DND-41 (cell line): Measurements from ENCODE around the gene ZDHHC14.

Source experiments
- EZH2 ChIP-seq: IDR thresholded peaks from 3 replicates; pipeline ENCODE4 v1.6.1; 2012; ENCODE audit warnings: borderline replicate concordance, low read depth, mild to moderate bottlenecking, moderate library complexity, low read length, inconsistent platforms; ENCODE audit not compliant: severe bottlenecking
- TF ChIP-seq, protein P1 (sequence below): IDR thresholded peaks from 2 replicates; pipeline ENCODE4 v1.5.1; 2012; ENCODE audit warnings: borderline replicate concordance, low read length, moderate library complexity, mild to moderate bottlenecking; ENCODE audit not compliant: poor library complexity, severe bottlenecking; ENCODE audit errors: extremely low read depth

DNA sequence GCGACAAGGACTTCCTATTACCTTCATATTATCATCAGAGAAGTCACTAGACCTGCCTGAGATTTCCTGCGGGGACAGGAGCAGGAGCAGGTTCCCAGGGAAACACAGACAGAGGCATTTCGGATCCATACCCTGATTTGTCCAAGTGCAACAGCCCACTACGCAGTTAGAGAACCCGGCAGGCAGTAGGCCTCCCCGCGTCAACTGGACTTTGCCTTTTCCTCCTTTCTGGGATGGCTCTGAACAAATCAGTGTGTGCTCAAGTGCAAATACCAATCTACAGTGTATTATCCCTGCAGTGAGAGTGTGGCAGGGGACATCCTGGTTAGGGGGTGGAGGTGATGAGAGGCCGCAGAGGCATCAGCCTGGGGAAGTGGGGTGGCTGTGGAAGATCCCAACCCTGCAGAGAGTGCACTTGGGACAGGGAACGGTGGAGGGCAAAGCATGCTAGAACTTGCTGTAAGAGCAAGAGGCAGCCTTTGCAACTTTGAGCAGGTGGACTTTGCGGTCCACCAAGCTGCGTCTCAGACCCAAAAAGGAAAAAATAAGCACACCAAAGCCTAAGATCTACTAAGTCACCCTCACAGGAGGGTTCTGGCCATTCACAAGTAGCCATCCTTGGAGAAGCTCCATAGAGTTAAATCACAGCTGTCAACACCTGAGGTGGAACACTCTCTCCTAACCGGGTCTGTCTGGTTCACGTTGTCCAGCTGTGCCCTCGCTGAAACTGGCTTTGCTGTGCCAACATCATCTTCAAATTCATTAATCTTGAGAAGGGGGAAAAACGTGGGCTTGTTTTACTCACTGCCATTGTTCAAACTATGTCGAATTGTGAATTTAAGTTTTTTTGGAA, 159.1 kb downstream of the ZDHHC14 start:
- TF ChIP-seq, protein P1, sequence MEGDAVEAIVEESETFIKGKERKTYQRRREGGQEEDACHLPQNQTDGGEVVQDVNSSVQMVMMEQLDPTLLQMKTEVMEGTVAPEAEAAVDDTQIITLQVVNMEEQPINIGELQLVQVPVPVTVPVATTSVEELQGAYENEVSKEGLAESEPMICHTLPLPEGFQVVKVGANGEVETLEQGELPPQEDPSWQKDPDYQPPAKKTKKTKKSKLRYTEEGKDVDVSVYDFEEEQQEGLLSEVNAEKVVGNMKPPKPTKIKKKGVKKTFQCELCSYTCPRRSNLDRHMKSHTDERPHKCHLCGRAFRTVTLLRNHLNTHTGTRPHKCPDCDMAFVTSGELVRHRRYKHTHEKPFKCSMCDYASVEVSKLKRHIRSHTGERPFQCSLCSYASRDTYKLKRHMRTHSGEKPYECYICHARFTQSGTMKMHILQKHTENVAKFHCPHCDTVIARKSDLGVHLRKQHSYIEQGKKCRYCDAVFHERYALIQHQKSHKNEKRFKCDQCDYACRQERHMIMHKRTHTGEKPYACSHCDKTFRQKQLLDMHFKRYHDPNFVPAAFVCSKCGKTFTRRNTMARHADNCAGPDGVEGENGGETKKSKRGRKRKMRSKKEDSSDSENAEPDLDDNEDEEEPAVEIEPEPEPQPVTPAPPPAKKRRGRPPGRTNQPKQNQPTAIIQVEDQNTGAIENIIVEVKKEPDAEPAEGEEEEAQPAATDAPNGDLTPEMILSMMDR, result no peak
- TF ChIP-seq EZH2, result no peak
